Neuronal stem cell (in vitro differentiated cells): ENCODE results near the gene PURA. TPM values are rescaled to one million over a fixed set of nuclear protein-coding genes. Genes with fewer than 3 reads are reported as not detected.

Experiments
- DNase-seq: peaks from one replicate; pipeline ENCODE4 v3.0.0-alpha.2; 2013; ENCODE audit warnings: low spot score
- H2AFZ ChIP-seq: one replicate; pipeline ENCODE4 v1.6.1; 2013; ENCODE audit warnings: mild to moderate bottlenecking, low read length, inconsistent platforms
- H2AK5ac ChIP-seq: 2 replicates; pipeline ENCODE4 v1.6.1; 2013; ENCODE audit warnings: low read depth, mild to moderate bottlenecking, inconsistent platforms, low read length, moderate library complexity, mixed read lengths
- H2BK120ac ChIP-seq: 2 replicates; pipeline ENCODE4 v1.6.1; 2013; ENCODE audit warnings: low read depth, mild to moderate bottlenecking, inconsistent platforms, low read length, moderate library complexity, mixed read lengths
- H2BK12ac ChIP-seq: one replicate; pipeline ENCODE4 v1.6.1; 2013; ENCODE audit warnings: low read length, inconsistent platforms
- H2BK15ac ChIP-seq: 2 replicates; pipeline ENCODE4 v1.6.1; 2013; ENCODE audit warnings: mild to moderate bottlenecking, low read length, inconsistent platforms, mixed read lengths
- H2BK5ac ChIP-seq: one replicate; pipeline ENCODE4 v1.6.1; 2013; ENCODE audit warnings: inconsistent platforms, mild to moderate bottlenecking, low read length, moderate library complexity
- H3K14ac ChIP-seq: one replicate; pipeline ENCODE4 v1.6.1; 2013; ENCODE audit warnings: low read length, inconsistent platforms
- H3K18ac ChIP-seq: 2 replicates; pipeline ENCODE4 v1.6.1; 2013; ENCODE audit warnings: low read length, inconsistent platforms
- H3K23ac ChIP-seq: 2 replicates; pipeline ENCODE4 v1.6.1; 2013; ENCODE audit warnings: low read depth, mild to moderate bottlenecking, mixed read lengths, low read length, inconsistent platforms; ENCODE audit not compliant: poor library complexity
- H3K27ac ChIP-seq: replicated peaks from 3 replicates; pipeline ENCODE4 v1.5.1; 2013; ENCODE audit warnings: low read length, inconsistent platforms
- H3K27me3 ChIP-seq, 3 experiments: 2 replicates each; pipeline ENCODE4 v1.6.1; 2013; ENCODE audit warnings: low read length in 3 of 3, mild to moderate bottlenecking in 2 of 3, inconsistent platforms in 1 of 3, low read depth in 1 of 3, mixed read lengths in 1 of 3, moderate library complexity in 1 of 3; ENCODE audit not compliant: control insufficient read depth in 3 of 3, insufficient read depth in 3 of 3
- H3K36me3 ChIP-seq, 2 donors: replicated peaks in 1 of 2; 2 replicates each; pipeline ENCODE4 v1.6.1; 2013; ENCODE audit warnings: low read length in 2 of 2; ENCODE audit not compliant: control insufficient read depth in 2 of 2, insufficient read depth in 2 of 2
- H3K4ac ChIP-seq: 2 replicates; pipeline ENCODE4 v1.6.1; 2013; ENCODE audit warnings: inconsistent platforms, mild to moderate bottlenecking, low read length, moderate library complexity
- H3K4me1 ChIP-seq, 2 donors: 1 replicate in 1 of 2; 2 replicates in 1 of 2; pipeline ENCODE4 v1.6.1; 2013; ENCODE audit warnings: low read length in 2 of 2, low read depth in 1 of 2; ENCODE audit not compliant: control insufficient read depth in 2 of 2, insufficient read depth in 1 of 2
- H3K4me2 ChIP-seq: one replicate; pipeline ENCODE4 v1.6.1; 2013; ENCODE audit warnings: mild to moderate bottlenecking, low read length, inconsistent platforms; ENCODE audit not compliant: insufficient read depth, poor library complexity, severe bottlenecking
- H3K4me3 ChIP-seq, 2 donors: 2 replicates each; pipeline ENCODE4 v1.5.1; 2013; ENCODE audit warnings: low read length in 2 of 2, mild to moderate bottlenecking in 2 of 2, inconsistent platforms in 1 of 2, moderate library complexity in 1 of 2
- H3K79me1 ChIP-seq: one replicate; pipeline ENCODE4 v1.6.1; 2013; ENCODE audit warnings: low read depth, mild to moderate bottlenecking, inconsistent platforms, low read length, moderate library complexity
- H3K9ac ChIP-seq: one replicate; pipeline ENCODE4 v1.6.1; 2013; ENCODE audit warnings: mild to moderate bottlenecking, low read depth, low read length, inconsistent platforms; ENCODE audit not compliant: poor library complexity
- H3K9me3 ChIP-seq, 2 donors: replicated peaks in 1 of 2; 2 replicates each; pipeline versions ENCODE3 to v1.6.1; 2013; ENCODE audit warnings: low read length in 2 of 2, mild to moderate bottlenecking in 2 of 2, inconsistent platforms in 1 of 2, low read depth in 1 of 2, mixed read lengths in 1 of 2, moderate library complexity in 1 of 2; ENCODE audit not compliant: control insufficient read depth in 2 of 2, insufficient read depth in 1 of 2
- H4K8ac ChIP-seq: one replicate; pipeline ENCODE4 v1.6.1; 2013; ENCODE audit warnings: low read depth, mild to moderate bottlenecking, inconsistent platforms, low read length, moderate library complexity
- H4K91ac ChIP-seq: one replicate; pipeline ENCODE4 v1.6.1; 2013; ENCODE audit warnings: low read length, low read depth, mild to moderate bottlenecking, inconsistent platforms; ENCODE audit not compliant: poor library complexity
- WGBS, 2 donors: extraction: QIAGEN DNeasy Blood & Tissue Kit; methylation state at CpG; one replicate each; pipeline ENCODE4 v1.1.7; 2013; ENCODE audit warnings: missing lambda C conversion rate in 2 of 2, mixed read lengths in 1 of 2; ENCODE audit not compliant: insufficient read length in 2 of 2, insufficient replicate concordance in 1 of 2; ENCODE audit errors: extremely low coverage in 2 of 2; 5-methylcytosine and 5-hydroxymethylcytosine counted together
- polyA plus RNA-seq, 2 experiments: library from polyadenylated mRNA; stranded (reverse); fragments of 200-250 nt; gene quantifications; one replicate each; pipeline ENCODE4 v1.2.3, GENCODE V29; 2013

PURA gene
- polyA plus RNA-seq (2013, experiment 1 of 2), result 1.3 TPM
- 1.6 TPM for polyA plus RNA-seq (2013, experiment 2 of 2)

DNA sequence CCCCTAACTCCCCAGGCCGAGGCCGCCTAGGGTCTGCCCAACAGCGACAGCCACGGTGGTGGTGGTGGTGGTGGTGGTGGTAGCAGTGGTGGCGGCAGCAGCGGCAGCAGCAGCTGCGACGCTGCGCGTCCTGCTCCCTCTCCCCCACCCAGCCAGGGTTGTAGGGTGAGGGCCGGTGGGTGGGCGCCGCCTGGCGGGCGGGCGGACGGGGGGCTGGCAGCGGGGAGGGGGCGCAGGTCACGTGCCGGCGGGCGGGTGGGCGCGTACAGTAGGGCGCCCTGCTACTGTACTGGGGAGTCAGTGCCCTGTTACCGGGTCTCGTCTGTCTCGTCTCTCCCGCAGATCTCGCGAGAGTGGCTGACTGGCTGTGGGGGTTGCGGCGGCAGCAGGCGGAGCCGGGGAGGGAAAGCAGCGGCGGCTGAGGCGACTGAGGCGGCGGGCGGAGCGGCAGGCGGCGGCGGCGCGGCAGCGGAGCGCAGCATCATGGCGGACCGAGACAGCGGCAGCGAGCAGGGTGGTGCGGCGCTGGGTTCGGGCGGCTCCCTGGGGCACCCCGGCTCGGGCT, at the start of gene PURA:
Gene PURA (plus strand): TSS at position 411 of the 565 bp plus-strand sequence. CDS start 73 bp downstream, at position 484.
- peak within 1 kb of the TSS; percentile 82 for H3K14ac ChIP-seq
- H2AFZ ChIP-seq, result peak within 1 kb of the TSS; percentile 97
- H3K79me1 ChIP-seq, result peaks cover 3% of the 10 kb centered on the region
- H3K4me2 ChIP-seq, result peak within 1 kb of the TSS; percentile 97
- H3K36me3 ChIP-seq, result no peaks in the 10 kb centered on the region
- H3K9me3 ChIP-seq, result no peaks in the 10 kb centered on the region
- WGBS, 2 donors, result no CpG with 5 or more reads among the region's 60 CpGs
- DNase-seq, result peak; percentile 87
- peak within 1 kb of the TSS; percentile 97 for H3K18ac ChIP-seq
- peak within 1 kb of the TSS; percentile 11 for H3K4ac ChIP-seq
- peaks cover 8 to 13% of the 10 kb centered on the region in 2 donors for H3K4me1 ChIP-seq
- H2BK12ac ChIP-seq, result peak within 1 kb of the TSS; percentile 73
- H4K8ac ChIP-seq, result peak within 1 kb of the TSS; percentile 72
- peak within 1 kb of the TSS; percentile 92 for H2BK15ac ChIP-seq
- H3K23ac ChIP-seq, result peak within 1 kb of the TSS; percentile 93
- H3K27me3 ChIP-seq, result peaks cover 32 to 49% (median 48%) of the 10 kb centered on the region in 3 experiments
- no peak within 1 kb of the TSS for H2BK5ac ChIP-seq
- no peak within 1 kb of the TSS for H4K91ac ChIP-seq
- no peak within 1 kb of the TSS for H2BK120ac ChIP-seq
- H3K9ac ChIP-seq, result peak within 1 kb of the TSS; percentile 91
- H2AK5ac ChIP-seq, result peak within 1 kb of the TSS; percentile 61
- H3K4me3 ChIP-seq, result peak within 1 kb of the TSS; percentile 81 to 86
- no peak within 1 kb of the TSS for H3K27ac ChIP-seq

DNA sequence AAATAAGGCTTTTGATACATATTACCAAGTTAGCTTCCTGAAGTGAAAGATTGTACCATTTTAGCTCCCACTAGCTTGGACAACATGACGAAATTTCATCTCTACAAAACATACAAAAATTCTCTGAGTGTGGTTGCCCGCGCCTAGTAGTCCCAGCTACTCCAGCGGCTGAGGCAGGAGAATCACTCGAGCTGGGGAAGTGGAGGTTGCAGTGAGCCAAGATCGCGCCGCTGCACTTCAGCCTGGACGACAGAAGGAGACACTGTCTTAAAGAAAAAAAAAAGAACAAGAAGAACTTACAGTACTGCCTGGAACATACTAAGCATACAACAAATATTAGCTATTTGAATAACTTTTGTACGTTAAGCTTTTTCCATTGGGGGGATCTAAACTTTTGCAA, 41.1 kb upstream of the PURA start:
- DNase-seq, result no peak
- Histone ChIP-seq H3K9ac (no peak overlapping the region), H2BK15ac (no peak overlapping the region), H3K4me2 (no peak overlapping the region), H3K79me1 (no peaks in the 10 kb centered on the region), H3K14ac (no peak overlapping the region), H3K27ac (no peak overlapping the region), H3K4me3 (no peak overlapping the region), H3K18ac (no peak overlapping the region), H3K4me1 (no peaks in the 10 kb centered on the region), H3K4ac (no peak overlapping the region), H2BK5ac (no peak overlapping the region), H2AK5ac (no peak overlapping the region), H3K27me3 (peaks cover 0 to 14% (median 0%) of the 10 kb centered on the region in 3 experiments), H3K23ac (no peak overlapping the region), H3K9me3 (no peaks in the 10 kb centered on the region), H4K91ac (no peak overlapping the region), H2AFZ (no peak overlapping the region), H2BK12ac (no peak overlapping the region), H3K36me3 (no peaks in the 10 kb centered on the region), H2BK120ac (no peak overlapping the region), H4K8ac (no peak overlapping the region)
- WGBS, 2 donors, result no CpG with 5 or more reads among the region's 10 CpGs

DNA sequence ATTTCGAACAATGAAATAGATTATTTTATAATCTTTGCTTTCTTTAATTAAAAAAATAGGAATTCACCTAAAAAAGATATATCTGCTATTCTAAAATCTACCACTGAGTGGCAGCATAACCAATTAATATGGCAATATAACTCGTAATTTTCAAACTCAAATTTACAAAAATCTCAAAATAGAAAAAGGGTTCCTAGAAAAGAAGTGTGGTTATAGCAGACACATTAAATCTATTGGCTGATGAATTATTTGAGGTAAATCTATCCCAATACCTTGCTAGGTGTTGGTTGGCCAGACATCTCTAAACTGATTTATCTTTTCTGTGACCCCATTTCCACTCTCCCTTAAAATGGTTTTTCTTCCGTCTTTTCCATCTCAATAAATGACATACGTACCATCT, 40.6 kb upstream of the PURA start:
- H2BK15ac ChIP-seq, result no peak overlapping the region
- H3K4me1 ChIP-seq, result no peaks in the 10 kb centered on the region
- H4K8ac ChIP-seq, result no peak overlapping the region
- peak; percentile 4 for DNase-seq
- no peak overlapping the region for H2BK120ac ChIP-seq
- no peak overlapping the region for H3K4me2 ChIP-seq
- no peak overlapping the region for H3K4ac ChIP-seq
- no CpG with 5 or more reads among the region's 4 CpGs for WGBS, 2 donors
- no peak overlapping the region for H3K9ac ChIP-seq
- H3K18ac ChIP-seq, result no peak overlapping the region
- no peak overlapping the region for H3K27ac ChIP-seq
- H3K14ac ChIP-seq, result no peak overlapping the region
- no peaks in the 10 kb centered on the region for H3K9me3 ChIP-seq
- peaks cover 0 to 10% (median 0%) of the 10 kb centered on the region in 3 experiments for H3K27me3 ChIP-seq
- H2BK5ac ChIP-seq, result no peak overlapping the region
- H3K4me3 ChIP-seq, result no peak overlapping the region
- H4K91ac ChIP-seq, result no peak overlapping the region
- no peak overlapping the region for H3K23ac ChIP-seq
- no peak overlapping the region for H2AK5ac ChIP-seq
- H3K79me1 ChIP-seq, result no peaks in the 10 kb centered on the region
- no peak overlapping the region for H2AFZ ChIP-seq
- H2BK12ac ChIP-seq, result no peak overlapping the region
- H3K36me3 ChIP-seq, result no peaks in the 10 kb centered on the region

DNA sequence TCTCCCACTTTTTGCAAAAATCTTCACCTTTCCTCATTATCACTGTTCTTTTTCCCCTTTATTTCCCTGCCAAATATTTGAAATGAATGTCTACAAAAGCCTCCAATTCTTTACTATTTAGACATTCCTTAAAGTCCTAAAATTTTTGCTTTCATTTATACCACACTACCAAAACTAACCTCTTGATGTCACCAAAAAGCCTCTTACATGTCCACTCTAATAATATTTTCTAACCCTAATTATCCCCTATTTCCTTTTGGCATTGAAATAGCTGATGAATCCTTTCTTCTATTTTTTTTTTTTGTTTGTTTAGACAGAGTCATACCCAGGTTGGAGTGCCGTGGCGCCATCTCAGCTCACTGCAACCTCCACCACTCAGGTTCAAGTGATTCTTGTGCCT, 38.5 kb upstream of the PURA start:
- Histone ChIP-seq H3K23ac (no peak overlapping the region), H3K9ac (no peak overlapping the region), H3K79me1 (no peaks in the 10 kb centered on the region), H2BK120ac (no peak overlapping the region), H3K27ac (no peak overlapping the region), H2BK12ac (no peak overlapping the region), H4K8ac (no peak overlapping the region), H3K4me2 (no peak overlapping the region), H3K18ac (no peak overlapping the region), H3K4me3 (no peak overlapping the region), H2AFZ (no peak overlapping the region), H3K36me3 (no peaks in the 10 kb centered on the region), H2BK5ac (no peak overlapping the region), H2AK5ac (no peak overlapping the region), H2BK15ac (no peak overlapping the region), H4K91ac (no peak overlapping the region), H3K14ac (no peak overlapping the region), H3K27me3 (no peaks in the 10 kb centered on the region), H3K4me1 (no peaks in the 10 kb centered on the region), H3K4ac (no peak overlapping the region), H3K9me3 (no peaks in the 10 kb centered on the region)
- no CpG with 5 or more reads among the region's 2 CpGs for WGBS, 2 donors
- DNase-seq, result no peak
